Osteoblast (primary cell): ENCODE data around the gene RMND5A. TPM values are rescaled to one million over a fixed set of nuclear protein-coding genes. Genes with fewer than 3 reads are reported as not detected.

Experiments
- DNase-seq: peaks from one replicate; pipeline ENCODE4 v3.0.0; 2011; ENCODE audit warnings: low spot score, mixed read lengths; ENCODE audit not compliant: insufficient read length; ENCODE audit errors: missing footprints
- H2AFZ ChIP-seq: 2 replicates; pipeline ENCODE4 v1.6.0; 2011; ENCODE audit warnings: mild to moderate bottlenecking, low read length
- H3K27ac ChIP-seq: 2 replicates; pipeline ENCODE4 v1.5.1; 2011; ENCODE audit warnings: mild to moderate bottlenecking, low read depth, low read length, moderate library complexity
- H3K27me3 ChIP-seq: 2 replicates; pipeline ENCODE4 v1.6.0; 2012; ENCODE audit warnings: mild to moderate bottlenecking, control low read depth, inconsistent platforms, low read length, moderate library complexity; ENCODE audit not compliant: insufficient read depth
- H3K36me3 ChIP-seq: 2 replicates; pipeline ENCODE4 v1.5.1; 2011; ENCODE audit warnings: mild to moderate bottlenecking, low read length, control low read depth, moderate library complexity; ENCODE audit not compliant: insufficient read depth
- H3K4me1 ChIP-seq: 2 replicates; pipeline ENCODE4 v1.5.1; 2011; ENCODE audit warnings: mild to moderate bottlenecking, low read length, control low read depth, moderate library complexity; ENCODE audit not compliant: insufficient read depth
- H3K4me2 ChIP-seq: 2 replicates; pipeline ENCODE4 v1.6.0; 2011; ENCODE audit warnings: mild to moderate bottlenecking, low read length; ENCODE audit not compliant: insufficient read depth
- H3K4me3 ChIP-seq: fragments of 200-600 bp; sonication (generic); 3 replicates; pipeline ENCODE4 v1.5.1; 2012; ENCODE audit warnings: mild to moderate bottlenecking, low read length, inconsistent platforms; ENCODE audit not compliant: insufficient read depth
- H3K79me2 ChIP-seq: 2 replicates; pipeline ENCODE4 v1.6.0; 2012; ENCODE audit warnings: mild to moderate bottlenecking, low read length, control low read depth, inconsistent platforms; ENCODE audit not compliant: insufficient read depth
- H3K9me3 ChIP-seq: 2 replicates; pipeline ENCODE4 v1.5.1; 2011; ENCODE audit warnings: low read depth, low read length, control low read depth
- H4K20me1 ChIP-seq: 2 replicates; pipeline ENCODE4 v1.6.0; 2012; ENCODE audit warnings: mild to moderate bottlenecking, low read length, control low read depth; ENCODE audit not compliant: insufficient read depth
- total RNA-seq: library from RNA; depleted of rRNA; stranded (reverse); fragments of >200 nt; gene quantifications from 2 replicates; pipeline ENCODE4 v1.2.3, GENCODE V29; 2012
- TF ChIP-seq, protein P1 (sequence below): IDR thresholded peaks from 2 replicates; pipeline ENCODE4 v1.5.1; 2011; ENCODE audit warnings: mild to moderate bottlenecking, low read depth, low read length, moderate library complexity; ENCODE audit errors: extremely low read depth

Gene RMND5A
- total RNA-seq, 1 donor: 16.3 TPM

- Histone ChIP-seq H3K9me3 (no peaks in the 10 kb centered on the region), H3K27me3 (peaks cover 38% of the 10 kb centered on the region), H3K4me2 (no peak overlapping the region), H3K4me3 (no peak overlapping the region), H3K4me1 (no peaks in the 10 kb centered on the region), H3K36me3 (no peaks in the 10 kb centered on the region), H3K79me2 (no peaks in the 10 kb centered on the region), H4K20me1 (no peaks in the 10 kb centered on the region), H3K27ac (no peak overlapping the region), H2AFZ (no peak overlapping the region)
- no peak for DNase-seq
- TF ChIP-seq, protein P1, sequence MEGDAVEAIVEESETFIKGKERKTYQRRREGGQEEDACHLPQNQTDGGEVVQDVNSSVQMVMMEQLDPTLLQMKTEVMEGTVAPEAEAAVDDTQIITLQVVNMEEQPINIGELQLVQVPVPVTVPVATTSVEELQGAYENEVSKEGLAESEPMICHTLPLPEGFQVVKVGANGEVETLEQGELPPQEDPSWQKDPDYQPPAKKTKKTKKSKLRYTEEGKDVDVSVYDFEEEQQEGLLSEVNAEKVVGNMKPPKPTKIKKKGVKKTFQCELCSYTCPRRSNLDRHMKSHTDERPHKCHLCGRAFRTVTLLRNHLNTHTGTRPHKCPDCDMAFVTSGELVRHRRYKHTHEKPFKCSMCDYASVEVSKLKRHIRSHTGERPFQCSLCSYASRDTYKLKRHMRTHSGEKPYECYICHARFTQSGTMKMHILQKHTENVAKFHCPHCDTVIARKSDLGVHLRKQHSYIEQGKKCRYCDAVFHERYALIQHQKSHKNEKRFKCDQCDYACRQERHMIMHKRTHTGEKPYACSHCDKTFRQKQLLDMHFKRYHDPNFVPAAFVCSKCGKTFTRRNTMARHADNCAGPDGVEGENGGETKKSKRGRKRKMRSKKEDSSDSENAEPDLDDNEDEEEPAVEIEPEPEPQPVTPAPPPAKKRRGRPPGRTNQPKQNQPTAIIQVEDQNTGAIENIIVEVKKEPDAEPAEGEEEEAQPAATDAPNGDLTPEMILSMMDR: no peak
Measured at GRCh38 chr2:86785456-86785855, 65.4 kb downstream of the RMND5A start.

DNA sequence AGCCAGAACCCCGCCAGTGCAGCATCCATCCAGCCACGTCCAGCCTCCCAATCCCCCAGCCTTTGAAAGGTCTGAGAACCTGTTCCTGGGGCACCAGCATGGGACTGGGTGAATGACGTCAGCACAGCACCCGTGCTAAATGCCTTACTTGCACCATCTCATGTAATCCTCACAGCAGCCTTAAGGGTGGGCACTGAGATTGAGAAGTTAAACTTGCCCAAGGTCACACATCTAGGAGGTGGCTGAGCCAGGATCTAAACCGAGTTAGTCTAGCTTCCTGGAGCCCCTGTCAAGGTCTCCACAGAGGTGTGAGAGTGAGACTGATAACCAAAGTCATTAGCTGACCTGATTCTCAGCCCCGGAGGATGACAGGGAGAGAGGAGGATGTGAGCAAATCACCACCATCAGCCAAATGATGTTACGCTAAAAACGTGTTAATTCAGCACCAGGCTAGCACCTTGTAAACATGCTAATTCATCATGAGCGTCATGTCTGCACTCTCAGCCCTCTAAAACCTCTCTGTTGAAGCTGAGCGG lies 66.0 kb downstream of the RMND5A start:
- H3K4me3 ChIP-seq: no peak overlapping the region
- no peak overlapping the region for H2AFZ ChIP-seq
- no peaks in the 10 kb centered on the region for H4K20me1 ChIP-seq
- peaks cover 43% of the 10 kb centered on the region for H3K27me3 ChIP-seq
- no peak overlapping the region for H3K4me2 ChIP-seq
- no peaks in the 10 kb centered on the region for H3K36me3 ChIP-seq
- no peak for DNase-seq
- no peaks in the 10 kb centered on the region for H3K79me2 ChIP-seq
- H3K9me3 ChIP-seq: no peaks in the 10 kb centered on the region
- no peak overlapping the region for H3K27ac ChIP-seq
- H3K4me1 ChIP-seq: no peaks in the 10 kb centered on the region
- TF ChIP-seq, protein P1: no peak

- Histone ChIP-seq H3K27ac (no peak overlapping the region), H3K9me3 (no peaks in the 10 kb centered on the region), H3K79me2 (no peaks in the 10 kb centered on the region), H3K4me3 (no peak overlapping the region), H3K36me3 (no peaks in the 10 kb centered on the region), H3K27me3 (peaks cover 56% of the 10 kb centered on the region), H2AFZ (no peak overlapping the region), H3K4me1 (no peaks in the 10 kb centered on the region), H3K4me2 (no peak overlapping the region), H4K20me1 (no peaks in the 10 kb centered on the region)
- TF ChIP-seq, protein P1: no peak
- peak; percentile 62 for DNase-seq
Measured at GRCh38 chr2:86787736-86788135, 67.6 kb downstream of the RMND5A start.

GRCh38 chr2:86788165-86788564 lies 68.1 kb downstream of the RMND5A start:
- Histone ChIP-seq H2AFZ (no peak overlapping the region), H3K27ac (no peak overlapping the region), H3K79me2 (no peaks in the 10 kb centered on the region), H3K27me3 (peaks cover 60% of the 10 kb centered on the region), H4K20me1 (no peaks in the 10 kb centered on the region), H3K4me3 (no peak overlapping the region), H3K9me3 (no peaks in the 10 kb centered on the region), H3K4me1 (no peaks in the 10 kb centered on the region), H3K36me3 (no peaks in the 10 kb centered on the region), H3K4me2 (no peak overlapping the region)
- TF ChIP-seq, protein P1: no peak
- DNase-seq: no peak
